WTC11 (cell line): ENCODE data around the gene MC2R.

Experiments used
- ELF4 ChIP-seq: sonication (generic); formaldehyde crosslinking; IDR thresholded peaks from 2 replicates; pipeline ENCODE4 v1.8.1; 2022; ENCODE audit warnings: low read depth, mild to moderate bottlenecking, moderate library complexity, missing genetic modification reagents
- FOXJ3 ChIP-seq: sonication (generic); formaldehyde crosslinking; IDR thresholded peaks from 2 replicates; pipeline ENCODE4 v1.9.0; 2021; ENCODE audit warnings: missing genetic modification reagents, mild to moderate bottlenecking, borderline replicate concordance
- GRHL2 ChIP-seq: fragments of 250-450 bp; sonication (Bioruptor Pico); IDR thresholded peaks from 2 replicates; pipeline ENCODE4 v1.8.0; 2022; ENCODE audit warnings: mild to moderate bottlenecking, moderate library complexity; ENCODE audit not compliant: insufficient replicate concordance, severe bottlenecking
- JAZF1 ChIP-seq: fragments of 250-450 bp; sonication (Bioruptor Pico); IDR thresholded peaks from 2 replicates; pipeline ENCODE4 v1.9.0; 2021; ENCODE audit warnings: moderate library complexity, mild to moderate bottlenecking, inconsistent platforms
- KAT7 ChIP-seq: sonication (generic); formaldehyde crosslinking; IDR thresholded peaks from 2 replicates; pipeline ENCODE4 v1.8.1; 2023; ENCODE audit warnings: missing genetic modification reagents, mild to moderate bottlenecking, borderline replicate concordance
- NFE2L1 ChIP-seq: sonication (generic); formaldehyde crosslinking; IDR thresholded peaks from 2 replicates; pipeline ENCODE4 v1.8.1; 2023; ENCODE audit warnings: missing genetic modification reagents
- RORB ChIP-seq: fragments of 250-450 bp; sonication (Bioruptor Pico); IDR thresholded peaks from 2 replicates; pipeline ENCODE4 v1.9.0; 2021; ENCODE audit warnings: mild to moderate bottlenecking
- ZBTB21 ChIP-seq: sonication (generic); formaldehyde crosslinking; IDR thresholded peaks from 2 replicates; pipeline ENCODE4 v1.8.1; 2023; ENCODE audit warnings: mild to moderate bottlenecking, missing genetic modification reagents, borderline replicate concordance
- ZNF121 ChIP-seq: sonication (generic); formaldehyde crosslinking; IDR thresholded peaks from 2 replicates; pipeline ENCODE4 v1.8.0; 2023; ENCODE audit warnings: missing genetic modification reagents
- TF ChIP-seq, protein P1 (sequence below): sonication (generic); formaldehyde crosslinking; IDR thresholded peaks from 2 replicates; pipeline ENCODE4 v1.8.1; 2022; ENCODE audit warnings: missing genetic modification reagents, borderline replicate concordance
- TF ChIP-seq, protein P2 (sequence below): fragments of 200-600 bp; IDR thresholded peaks from 2 replicates; pipeline ENCODE4 v1.8.0; 2022; ENCODE audit warnings: antibody characterized with exemption
- TF ChIP-seq, protein P3 (sequence below): sonication (generic); formaldehyde crosslinking; IDR thresholded peaks from 2 replicates; pipeline ENCODE4 v1.8.1; 2023; ENCODE audit warnings: mild to moderate bottlenecking, missing genetic modification reagents, moderate library complexity
- TF ChIP-seq, protein P4 (sequence below): sonication (generic); formaldehyde crosslinking; IDR thresholded peaks from 2 replicates; pipeline ENCODE4 v1.8.0; 2022; ENCODE audit warnings: mild to moderate bottlenecking, missing genetic modification reagents
- TF ChIP-seq, protein P5 (sequence below): fragments of 250-450 bp; sonication (Bioruptor Pico); IDR thresholded peaks from 2 replicates; pipeline ENCODE4 v1.8.0; 2021; ENCODE audit warnings: mild to moderate bottlenecking

DNA sequence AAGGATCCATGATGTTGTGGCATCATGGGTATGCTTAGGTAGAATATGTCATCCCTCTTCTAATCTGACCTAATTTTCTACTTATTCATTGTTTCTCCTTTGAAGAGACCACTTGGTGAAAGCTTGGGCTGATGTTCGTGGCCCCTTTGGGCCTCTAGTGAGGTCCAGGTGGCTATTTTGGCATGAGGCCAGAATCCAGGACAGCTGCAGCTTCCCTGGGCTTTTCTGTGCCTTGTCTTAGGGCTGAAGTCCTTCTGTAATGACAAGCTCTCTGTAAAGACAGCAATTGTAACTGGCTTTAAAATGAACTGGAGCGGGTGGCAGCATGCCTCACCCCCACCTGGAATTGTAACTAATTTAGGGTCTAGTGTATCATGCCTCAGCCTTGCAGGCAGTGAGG, 15.6 kb upstream of the MC2R start:
- TF ChIP-seq, protein P1, sequence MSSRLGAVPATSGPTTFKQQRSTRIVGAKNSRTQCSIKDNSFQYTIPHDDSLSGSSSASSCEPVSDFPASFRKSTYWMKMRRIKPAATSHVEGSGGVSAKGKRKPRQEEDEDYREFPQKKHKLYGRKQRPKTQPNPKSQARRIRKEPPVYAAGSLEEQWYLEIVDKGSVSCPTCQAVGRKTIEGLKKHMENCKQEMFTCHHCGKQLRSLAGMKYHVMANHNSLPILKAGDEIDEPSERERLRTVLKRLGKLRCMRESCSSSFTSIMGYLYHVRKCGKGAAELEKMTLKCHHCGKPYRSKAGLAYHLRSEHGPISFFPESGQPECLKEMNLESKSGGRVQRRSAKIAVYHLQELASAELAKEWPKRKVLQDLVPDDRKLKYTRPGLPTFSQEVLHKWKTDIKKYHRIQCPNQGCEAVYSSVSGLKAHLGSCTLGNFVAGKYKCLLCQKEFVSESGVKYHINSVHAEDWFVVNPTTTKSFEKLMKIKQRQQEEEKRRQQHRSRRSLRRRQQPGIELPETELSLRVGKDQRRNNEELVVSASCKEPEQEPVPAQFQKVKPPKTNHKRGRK: no peak
- TF ChIP-seq ZNF121 (CRISPR knock-in tag) (no peak), NFE2L1 (no peak), GRHL2 (CRISPR knock-in tag) (no peak), RORB (CRISPR knock-in tag) (no peak), FOXJ3 (CRISPR knock-in tag) (no peak), ZBTB21 (CRISPR knock-in tag) (no peak), JAZF1 (CRISPR knock-in tag) (no peak), KAT7 (CRISPR knock-in tag) (no peak), ELF4 (no peak)
- TF ChIP-seq, protein P2, sequence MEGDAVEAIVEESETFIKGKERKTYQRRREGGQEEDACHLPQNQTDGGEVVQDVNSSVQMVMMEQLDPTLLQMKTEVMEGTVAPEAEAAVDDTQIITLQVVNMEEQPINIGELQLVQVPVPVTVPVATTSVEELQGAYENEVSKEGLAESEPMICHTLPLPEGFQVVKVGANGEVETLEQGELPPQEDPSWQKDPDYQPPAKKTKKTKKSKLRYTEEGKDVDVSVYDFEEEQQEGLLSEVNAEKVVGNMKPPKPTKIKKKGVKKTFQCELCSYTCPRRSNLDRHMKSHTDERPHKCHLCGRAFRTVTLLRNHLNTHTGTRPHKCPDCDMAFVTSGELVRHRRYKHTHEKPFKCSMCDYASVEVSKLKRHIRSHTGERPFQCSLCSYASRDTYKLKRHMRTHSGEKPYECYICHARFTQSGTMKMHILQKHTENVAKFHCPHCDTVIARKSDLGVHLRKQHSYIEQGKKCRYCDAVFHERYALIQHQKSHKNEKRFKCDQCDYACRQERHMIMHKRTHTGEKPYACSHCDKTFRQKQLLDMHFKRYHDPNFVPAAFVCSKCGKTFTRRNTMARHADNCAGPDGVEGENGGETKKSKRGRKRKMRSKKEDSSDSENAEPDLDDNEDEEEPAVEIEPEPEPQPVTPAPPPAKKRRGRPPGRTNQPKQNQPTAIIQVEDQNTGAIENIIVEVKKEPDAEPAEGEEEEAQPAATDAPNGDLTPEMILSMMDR: no peak
- TF ChIP-seq, protein P3, sequence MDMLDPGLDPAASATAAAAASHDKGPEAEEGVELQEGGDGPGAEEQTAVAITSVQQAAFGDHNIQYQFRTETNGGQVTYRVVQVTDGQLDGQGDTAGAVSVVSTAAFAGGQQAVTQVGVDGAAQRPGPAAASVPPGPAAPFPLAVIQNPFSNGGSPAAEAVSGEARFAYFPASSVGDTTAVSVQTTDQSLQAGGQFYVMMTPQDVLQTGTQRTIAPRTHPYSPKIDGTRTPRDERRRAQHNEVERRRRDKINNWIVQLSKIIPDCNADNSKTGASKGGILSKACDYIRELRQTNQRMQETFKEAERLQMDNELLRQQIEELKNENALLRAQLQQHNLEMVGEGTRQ (CRISPR knock-in tag): no peak
- TF ChIP-seq, protein P4, sequence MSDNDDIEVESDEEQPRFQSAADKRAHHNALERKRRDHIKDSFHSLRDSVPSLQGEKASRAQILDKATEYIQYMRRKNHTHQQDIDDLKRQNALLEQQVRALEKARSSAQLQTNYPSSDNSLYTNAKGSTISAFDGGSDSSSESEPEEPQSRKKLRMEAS (CRISPR knock-in tag): no peak
- TF ChIP-seq, protein P5, sequence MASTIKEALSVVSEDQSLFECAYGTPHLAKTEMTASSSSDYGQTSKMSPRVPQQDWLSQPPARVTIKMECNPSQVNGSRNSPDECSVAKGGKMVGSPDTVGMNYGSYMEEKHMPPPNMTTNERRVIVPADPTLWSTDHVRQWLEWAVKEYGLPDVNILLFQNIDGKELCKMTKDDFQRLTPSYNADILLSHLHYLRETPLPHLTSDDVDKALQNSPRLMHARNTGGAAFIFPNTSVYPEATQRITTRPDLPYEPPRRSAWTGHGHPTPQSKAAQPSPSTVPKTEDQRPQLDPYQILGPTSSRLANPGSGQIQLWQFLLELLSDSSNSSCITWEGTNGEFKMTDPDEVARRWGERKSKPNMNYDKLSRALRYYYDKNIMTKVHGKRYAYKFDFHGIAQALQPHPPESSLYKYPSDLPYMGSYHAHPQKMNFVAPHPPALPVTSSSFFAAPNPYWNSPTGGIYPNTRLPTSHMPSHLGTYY (CRISPR knock-in tag): no peak
